HG02759 (cell line): ENCODE results near the gene JMJD8.

Experiments used
- ATAC-seq: cut with Tn5 transposase; IDR thresholded peaks from one replicate; pipeline ENCODE4 v1.9.1; 2021; ENCODE audit warnings: mild to moderate bottlenecking, moderate library complexity; ENCODE audit not compliant: unreplicated experiment

The JMJD8 gene, protein sequence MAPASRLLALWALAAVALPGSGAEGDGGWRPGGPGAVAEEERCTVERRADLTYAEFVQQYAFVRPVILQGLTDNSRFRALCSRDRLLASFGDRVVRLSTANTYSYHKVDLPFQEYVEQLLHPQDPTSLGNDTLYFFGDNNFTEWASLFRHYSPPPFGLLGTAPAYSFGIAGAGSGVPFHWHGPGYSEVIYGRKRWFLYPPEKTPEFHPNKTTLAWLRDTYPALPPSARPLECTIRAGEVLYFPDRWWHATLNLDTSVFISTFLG

DNA sequence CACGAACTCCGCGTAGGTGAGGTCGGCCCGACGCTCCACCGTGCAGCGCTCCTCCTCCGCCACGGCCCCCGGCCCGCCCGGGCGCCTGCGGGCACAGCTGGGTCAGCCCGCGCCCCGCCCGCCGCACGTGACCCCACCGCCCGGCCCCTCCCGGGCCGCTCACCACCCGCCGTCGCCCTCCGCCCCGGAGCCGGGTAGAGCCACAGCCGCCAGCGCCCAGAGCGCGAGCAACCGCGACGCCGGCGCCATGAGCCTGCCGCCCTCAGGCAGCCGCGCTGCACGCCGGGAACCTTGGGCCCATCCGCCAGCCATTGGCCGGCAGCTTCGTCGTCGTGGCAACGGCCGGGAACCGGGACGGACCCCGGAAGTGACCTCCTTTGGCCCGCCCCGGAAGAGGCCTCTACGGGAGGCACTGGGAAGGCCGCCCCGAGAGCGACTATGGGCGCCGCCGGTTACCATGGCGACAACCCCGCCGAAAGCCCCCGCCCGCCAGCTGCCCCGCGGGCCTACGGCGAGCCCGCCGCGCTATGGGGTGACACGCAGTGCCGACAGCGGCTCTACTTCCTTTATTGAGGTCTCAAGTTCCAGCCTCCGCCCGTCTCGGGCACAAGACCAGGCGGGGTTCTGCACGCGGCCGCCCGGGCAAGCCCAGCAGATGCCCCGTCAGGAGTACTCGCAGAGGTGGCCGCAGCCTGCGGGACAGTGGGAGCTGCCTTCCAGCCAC, at the start of gene JMJD8:
JMJD8 (minus strand) TSS at position 264 of the 724 bp plus-strand sequence; CDS start at position 249, 15 bp downstream.
- ATAC-seq, result peak; percentile 65

DNA sequence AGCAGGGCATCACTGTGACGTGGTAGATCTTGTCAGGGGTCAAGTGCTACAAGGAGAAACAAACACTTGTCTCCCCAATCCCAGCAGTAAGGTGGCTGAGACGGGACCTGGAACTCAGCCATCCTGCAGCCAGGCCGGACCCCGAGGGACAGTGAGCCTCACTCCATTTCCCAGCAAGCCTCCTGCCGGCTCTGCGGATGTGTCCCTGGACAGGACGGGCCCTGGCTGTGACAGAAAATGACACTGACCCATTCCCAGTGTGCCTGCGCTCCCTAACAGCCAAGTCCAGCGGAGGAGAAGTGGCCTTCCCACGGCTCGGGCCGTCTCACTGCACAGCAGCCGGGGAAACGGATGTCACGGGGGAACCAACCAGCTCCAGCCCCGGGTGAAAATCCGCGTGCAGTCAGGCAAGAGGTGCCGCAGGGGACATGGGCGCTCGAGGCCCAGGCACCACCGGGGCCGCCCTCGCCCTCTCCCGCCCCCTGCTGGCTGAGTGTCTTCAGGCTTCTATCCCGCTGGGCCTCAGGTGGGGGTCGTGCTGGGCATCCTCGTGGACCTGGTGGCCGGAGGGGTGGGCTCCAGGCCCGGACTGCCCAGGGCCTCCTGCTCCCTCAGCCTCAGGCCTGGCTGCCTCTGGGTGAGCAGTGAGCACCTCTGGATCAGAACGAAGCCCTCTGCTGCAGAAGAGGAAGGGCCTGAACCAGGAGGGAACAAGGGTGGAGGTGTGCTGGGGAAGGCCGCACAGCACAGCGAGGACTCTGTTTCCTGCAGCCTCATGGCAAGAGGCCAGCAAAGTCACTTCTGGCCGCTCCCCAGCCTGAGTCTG, 49.5 kb upstream of the JMJD8 start:
- ATAC-seq, result no peak

DNA sequence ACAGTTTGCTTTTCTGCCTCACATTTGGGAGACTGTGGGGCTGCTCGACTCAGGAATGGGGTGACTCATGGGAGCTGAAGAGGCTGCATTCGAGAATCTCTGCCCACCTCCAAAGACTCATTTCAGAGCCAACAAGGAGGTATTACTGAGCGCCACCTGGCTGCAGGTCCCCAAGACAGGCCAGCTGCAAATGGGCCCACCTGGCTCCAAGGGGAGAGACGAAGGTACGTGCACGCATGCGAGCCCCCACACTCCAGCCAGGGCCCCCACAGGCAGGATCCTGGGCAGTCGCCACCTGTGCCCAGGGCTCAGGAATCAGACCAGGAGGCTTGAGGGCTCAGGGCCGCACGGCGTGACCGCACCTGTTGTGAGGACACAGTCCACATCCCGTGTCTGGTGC, 48.8 kb upstream of the JMJD8 start:
- no peak for ATAC-seq

DNA sequence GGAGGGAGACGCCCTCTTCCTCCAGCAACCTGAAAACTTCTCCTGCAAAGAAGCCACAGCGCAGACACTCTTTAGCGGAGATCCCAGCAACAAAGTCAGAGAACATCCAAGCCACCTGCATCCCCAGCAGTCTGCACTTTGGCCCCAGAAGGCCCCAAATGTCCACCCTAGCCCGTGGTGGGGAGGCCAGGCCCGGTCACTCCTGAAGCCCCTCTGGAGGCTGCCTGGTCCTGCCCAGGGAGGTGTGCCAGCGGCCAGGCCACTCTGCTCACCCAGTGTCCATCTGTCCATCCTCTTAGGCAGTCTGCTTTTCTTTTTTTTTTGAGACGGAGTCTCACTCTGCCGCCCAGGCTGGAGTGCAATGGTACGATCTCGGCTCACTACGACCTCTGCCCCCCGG, 48.2 kb upstream of the JMJD8 start:
- no peak for ATAC-seq

DNA sequence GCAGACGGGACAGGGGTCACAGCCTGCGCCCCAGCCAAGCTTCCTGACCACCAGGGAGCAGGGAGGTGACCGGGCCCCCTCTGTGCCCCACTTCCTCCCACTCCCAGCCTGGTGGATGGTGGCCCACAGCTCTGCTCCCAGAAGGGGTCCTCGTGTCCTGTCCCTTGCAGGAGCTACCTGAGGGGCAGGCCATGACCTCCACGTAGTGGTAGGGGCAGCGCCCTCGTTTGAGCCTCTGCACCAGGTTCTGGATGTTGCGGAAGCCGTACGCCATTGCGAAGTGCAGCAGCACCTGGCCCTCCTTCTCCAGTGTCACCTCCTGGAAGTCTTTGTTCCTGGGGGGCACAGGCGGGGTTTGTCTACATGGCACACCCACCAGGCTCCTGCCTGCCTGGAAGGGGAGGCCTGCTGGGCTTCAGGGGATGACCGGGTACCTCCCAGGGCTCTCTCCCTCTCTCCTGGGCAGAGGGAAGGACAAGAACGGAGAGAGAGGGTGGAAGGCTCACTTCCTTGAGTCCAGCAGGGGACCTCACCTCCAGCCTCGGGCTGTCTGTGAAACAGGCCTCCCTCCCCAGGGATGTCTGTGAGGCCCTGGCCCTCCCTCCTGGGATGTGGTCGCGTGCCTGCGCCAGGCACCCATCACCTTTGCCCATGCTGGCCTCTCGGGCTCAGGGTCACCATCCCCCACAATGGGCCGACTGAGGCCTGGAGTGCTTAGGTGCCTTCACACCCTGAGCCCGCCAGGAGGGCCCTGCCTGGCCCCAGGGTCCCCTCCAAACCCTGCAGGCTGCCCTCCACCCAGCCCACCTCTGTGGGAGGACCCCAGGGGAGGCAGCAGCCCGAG, 46.8 kb upstream of the JMJD8 start:
- ATAC-seq, result no peak

DNA sequence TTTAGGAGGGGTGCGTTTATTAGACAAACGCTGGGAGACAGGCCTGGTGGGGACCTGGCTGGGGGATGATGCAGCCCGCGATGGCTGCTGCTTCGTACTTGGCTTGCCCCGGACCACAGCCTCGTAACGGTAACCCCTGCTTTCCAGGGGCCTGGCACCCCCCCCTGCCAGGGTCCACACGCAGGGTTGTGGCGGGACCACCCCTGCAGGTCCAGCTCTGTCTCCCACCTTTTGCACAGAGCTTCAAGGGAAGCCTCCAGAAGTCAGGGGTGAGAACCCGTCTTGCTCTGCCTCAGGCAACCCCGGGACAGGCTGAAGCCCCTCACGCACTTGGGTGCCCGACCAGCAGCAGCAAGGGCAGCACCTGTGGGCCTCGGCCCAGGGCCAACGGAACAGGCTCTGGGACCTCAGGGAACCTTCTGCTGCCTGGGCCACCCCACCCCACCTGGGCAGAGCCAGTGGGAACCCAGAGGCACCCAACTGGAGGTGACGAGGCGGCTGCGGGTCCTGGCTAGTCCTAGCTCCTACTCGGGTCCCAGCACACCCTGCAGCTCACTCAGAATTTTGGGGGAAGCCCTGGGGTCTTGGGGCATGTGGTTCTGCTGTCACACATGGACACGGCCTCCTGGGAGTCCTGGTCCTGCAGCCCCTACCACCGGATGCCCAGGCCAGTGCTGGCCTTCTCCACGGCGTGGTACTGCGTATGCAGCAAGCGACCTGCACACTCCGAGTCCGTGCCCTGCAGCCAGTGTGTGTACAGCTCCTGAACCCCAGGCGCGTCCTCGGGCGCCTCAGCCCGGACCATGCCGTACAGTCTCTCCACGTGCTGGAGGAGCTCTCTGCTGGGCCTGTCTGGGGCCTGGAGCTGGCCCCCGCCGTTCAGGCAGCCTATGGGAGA, 45.9 kb upstream of the JMJD8 start:
- ATAC-seq, result no peak

DNA sequence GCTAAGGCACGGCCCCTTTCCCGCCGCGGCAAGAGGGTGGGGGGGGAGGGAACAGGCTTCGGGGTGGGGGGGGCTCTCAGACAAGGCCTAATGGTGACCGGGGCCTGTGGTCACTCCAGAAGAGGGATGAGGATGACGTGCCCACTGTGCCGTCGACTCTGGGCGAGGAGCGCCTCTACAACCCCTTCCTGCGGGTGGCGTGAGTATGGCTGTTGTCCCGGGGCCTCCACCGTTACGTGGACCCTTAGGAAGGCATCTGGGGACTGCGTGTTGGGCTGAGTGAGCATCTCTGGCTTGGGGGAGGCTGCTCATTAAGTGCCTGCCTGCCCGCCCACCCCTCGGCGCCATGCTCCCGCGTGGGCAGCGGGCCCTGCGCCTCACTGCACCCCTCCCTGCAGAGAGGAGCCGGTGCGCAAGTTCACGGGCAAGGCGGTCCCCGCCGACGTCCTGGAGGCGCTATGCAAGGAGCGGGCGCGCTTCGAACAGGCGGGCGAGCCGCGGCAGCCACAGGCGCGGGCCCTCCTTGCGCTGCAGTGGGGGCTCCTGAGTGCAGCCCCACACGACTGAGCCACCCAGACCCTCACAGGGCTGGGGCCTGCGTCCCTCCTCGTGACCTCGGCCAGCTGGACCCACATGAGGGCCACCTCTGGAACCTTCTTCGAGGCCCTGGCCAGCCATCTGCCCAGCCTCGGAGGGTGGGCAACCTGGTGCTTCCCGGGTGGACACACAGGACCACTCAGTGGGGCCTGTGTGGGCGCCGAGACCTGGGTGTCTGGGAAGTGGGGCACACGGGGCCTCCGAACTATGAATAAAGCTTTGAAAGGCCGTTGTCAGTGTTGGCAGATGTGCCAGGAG, 45.0 kb upstream of the JMJD8 start:
- no peak for ATAC-seq

DNA sequence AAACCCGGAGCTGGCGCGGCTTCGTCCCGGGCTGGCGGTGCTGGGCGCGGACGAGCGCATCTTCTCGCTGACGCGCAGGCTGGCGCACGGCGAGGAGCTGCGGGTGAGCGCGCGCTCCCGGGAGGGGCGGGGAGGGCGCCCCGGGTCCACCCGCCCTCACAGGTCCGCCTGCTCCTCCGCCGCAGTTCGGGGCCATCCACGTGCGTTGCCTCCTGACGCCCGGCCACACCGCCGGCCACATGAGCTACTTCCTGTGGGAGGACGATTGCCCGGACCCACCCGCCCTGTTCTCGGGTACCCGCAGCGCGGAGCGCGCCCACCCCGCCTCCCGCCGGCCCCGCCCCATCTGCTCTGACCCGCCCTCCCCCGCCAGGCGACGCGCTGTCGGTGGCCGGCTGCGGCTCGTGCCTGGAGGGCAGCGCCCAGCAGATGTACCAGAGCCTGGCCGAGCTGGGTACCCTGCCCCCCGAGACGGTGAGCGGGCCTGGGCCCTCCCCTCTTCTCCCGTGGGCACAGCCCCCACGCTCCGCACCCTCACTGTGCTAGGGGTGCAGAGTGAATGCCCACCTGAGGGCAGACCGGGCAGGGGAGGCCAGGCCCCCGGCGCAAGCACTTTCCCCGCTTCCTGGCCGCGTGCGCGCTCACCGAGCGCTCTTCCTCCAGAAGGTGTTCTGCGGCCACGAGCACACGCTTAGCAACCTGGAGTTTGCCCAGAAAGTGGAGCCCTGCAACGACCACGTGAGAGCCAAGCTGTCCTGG, 44.2 kb upstream of the JMJD8 start:
- ATAC-seq, result peak; percentile 35

DNA sequence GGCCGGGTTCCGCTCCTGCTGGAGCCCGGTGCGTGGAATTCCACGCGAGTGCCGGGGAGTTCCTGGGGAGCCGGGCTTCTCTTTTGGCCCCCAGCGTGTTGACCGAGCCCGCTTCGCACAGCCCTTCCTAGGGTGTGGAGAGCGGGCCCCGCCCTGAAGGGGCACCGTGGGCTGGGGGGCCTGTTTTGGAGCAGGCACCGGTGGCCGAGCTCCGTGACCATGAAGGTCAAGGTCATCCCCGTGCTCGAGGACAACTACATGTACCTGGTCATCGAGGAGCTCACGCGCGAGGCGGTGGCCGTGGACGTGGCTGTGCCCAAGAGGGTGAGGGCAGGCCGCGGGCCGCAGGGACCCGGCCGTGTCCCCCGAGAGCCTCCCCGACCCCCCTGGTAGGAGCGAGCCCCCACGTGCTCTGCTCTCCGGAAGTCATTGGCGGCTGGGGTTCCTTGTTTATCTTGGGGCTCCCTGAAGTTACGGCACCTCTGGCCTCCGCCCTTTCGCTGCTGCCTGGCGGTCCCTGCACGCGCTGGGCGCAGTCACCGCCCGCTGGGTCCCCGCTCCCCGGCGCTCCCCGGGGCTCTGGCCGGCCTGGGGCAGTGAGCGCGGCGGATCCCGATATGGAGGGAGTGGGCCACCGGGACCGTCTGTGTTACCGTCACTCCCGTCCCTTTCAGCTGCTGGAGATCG, 43.3 kb upstream of the JMJD8 start:
- no peak for ATAC-seq

DNA sequence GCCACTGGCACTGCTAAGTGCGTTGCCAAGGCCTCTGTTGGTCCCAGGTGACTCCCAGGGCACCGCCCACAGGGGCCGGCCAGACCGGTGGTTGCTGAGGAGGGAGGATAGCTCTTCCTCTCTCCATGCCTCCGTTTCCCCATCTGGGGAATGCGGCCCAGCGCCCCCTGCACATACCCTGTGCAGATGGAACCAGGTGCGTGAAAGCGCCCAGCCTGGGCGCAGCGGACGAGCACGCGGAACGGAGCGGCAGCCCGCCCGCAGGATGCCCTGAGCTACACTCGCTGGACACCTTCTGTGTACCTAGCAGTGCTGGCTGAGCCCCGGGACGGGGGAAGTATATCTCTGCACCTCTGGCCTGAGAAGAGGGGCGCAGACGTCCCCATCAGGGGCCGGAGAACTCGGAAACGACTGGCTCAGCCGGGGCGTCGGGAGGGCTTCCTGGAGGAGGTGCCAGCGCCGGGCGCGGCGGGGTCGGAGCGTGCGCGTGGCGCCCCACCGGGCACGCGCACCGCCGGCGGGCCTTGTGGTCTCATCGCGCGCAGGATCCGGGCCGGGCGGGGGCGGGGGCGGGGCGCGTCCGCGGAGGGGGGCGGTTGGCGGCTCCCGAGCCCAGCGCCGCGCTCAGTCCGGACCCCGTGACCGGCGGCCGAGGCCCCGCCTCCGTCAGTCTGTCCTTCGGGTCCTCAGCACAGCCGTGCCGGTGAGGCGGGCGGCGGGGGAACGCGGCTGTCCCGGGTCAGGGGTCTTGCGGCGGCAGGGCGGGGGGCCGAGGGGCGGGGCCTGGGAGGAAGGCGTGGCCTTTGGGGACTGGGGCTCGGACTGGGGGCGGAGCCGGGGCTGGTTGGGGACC, 42.5 kb upstream of the JMJD8 start, which contains the start of the genes CCDC78 and HAGHL:
CCDC78 (minus strand) TSS at position 6 of the 853 bp plus-strand sequence. CDS start 76 bp downstream, outside the sequence.
HAGHL (plus strand) TSS at position 669 of the 853 bp plus-strand sequence. CDS start 404 bp downstream, outside the sequence.
- peak; percentile 38 for ATAC-seq

DNA sequence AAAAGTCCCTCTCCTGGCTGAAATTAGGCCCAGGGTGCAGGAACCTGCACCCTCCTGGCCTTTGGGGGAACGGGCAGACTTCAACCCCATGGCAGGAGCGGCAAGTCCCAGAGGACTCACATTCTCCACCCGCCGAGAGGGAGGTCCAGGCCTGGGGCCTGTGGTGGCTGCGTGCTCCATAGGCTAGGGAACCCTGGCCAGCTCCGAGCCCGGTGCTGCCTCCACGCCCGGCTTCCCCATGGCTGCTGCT, 42.0 kb upstream of the JMJD8 start:
- ATAC-seq, result no peak

DNA sequence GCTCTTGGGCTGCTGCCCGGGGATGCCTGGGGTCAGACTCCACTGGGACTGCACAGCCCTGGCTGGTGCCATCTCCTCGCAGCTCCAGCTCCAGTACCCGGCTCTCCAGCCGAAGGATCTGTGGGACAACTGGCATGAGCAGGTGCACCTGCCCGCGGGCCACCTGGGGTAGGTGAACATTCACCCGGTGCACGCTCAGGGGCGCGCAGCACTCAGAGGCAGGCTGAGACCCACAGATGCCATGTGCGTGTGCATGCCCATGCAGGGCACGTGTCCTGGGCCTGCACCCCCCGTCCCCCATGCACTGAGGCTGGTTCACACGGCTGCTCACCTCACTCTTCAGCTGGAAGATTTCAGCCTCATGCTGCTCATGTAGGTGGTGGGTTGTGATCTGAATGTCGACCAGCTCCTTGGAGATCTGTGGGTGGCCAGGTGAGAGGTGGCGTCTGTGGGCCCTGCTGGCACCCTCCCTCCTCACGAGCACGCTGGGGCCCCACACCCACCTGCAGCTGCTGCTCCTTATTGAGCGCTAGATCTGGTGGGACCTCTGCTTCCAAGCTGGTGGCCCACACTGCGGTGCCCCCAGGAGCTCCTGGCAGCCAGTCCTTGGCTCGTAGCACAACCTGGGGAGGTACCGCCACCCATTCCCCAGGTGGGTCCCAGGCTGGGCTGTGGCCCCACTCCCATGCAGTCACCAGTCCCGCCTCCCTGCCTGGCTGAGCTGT, 41.5 kb upstream of the JMJD8 start:
- no peak for ATAC-seq

DNA sequence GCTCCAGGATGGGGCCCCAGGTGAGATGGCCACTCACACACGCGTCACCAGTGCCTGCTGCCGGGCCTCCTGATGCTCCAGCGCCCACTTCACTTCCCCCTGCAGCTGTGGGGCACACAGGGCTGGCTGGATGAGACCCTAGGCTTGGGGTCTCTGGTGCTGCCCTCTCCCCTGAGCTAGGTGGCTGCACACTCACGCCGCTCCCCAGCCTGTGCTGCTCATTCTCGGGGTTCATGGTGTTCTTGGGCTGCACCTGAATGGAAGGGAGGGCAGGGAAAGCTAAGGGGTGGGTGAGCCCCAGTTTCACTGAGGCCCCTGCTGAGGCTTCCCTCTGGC, 40.9 kb upstream of the JMJD8 start:
- no peak for ATAC-seq

DNA sequence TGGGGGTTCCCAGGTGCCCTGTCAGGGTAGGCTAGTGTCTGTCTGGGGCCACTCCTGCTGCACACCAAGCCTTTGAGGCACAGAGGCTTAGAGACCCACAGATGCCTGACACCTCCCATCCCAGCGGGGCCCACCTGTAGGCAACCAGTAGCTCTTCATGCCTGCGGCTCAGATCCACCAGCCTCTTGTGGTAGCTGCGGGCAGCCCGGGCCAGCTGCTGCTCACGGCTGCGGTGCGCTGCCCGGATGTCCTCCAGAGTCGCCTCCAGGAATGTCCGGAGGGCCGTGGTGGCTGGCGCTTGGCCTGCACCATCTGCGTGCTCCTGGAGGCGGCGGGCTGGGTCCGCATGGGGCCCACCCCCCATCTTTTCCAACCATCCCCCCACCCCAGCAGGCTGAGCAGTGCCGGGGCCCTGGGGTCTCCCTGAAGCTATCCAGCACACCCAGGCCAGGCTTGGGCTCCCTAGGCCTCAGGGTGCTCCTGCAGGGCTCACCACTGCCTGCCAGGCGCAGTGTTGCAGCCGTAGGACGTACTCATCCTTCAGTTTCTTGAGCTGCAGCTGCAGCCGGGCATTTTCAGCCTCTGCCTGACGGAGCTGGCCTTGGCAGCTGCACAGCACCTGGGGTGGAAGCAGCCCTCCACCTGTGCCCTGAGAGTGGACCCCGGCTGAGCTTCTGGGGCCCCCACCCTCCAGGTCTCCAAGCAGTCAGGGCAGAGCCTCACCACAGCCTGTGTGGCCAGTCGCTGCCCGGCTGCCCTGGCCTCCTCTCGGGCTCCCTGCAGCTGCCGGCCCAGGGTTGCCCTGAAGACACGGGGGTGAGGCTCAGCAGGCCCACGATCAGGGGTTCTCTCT, 40.3 kb upstream of the JMJD8 start:
- no peak for ATAC-seq

DNA sequence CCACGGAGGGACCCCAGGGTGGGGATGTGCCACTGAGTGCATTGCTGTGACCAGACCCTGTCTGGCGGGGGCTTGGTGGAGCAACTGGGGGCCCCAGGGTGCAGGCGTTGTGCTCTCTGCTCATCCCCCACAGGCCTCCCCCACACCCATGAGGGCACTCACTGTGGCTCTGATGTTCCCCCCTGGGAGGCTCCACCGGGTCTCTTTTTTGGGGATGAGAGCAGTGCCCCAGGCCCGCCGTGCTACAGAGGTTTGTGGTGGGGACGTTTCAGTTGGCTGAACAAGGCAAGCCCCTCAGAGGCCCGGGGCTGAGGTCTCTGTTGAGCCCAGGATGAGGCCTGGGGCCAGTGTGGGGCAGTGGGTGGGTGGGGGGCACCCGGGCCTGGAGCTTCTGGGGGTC, 39.6 kb upstream of the JMJD8 start:
- ATAC-seq, result no peak
